ENCODE results near the gene ZBTB16. TPM values are rescaled to one million over a fixed set of nuclear protein-coding genes. Genes with fewer than 3 reads are reported as not detected.

The ZBTB16 gene
- polyA plus RNA-seq, 3 donors = 4.1 to 12.3 (median 8.3) TPM

DNA sequence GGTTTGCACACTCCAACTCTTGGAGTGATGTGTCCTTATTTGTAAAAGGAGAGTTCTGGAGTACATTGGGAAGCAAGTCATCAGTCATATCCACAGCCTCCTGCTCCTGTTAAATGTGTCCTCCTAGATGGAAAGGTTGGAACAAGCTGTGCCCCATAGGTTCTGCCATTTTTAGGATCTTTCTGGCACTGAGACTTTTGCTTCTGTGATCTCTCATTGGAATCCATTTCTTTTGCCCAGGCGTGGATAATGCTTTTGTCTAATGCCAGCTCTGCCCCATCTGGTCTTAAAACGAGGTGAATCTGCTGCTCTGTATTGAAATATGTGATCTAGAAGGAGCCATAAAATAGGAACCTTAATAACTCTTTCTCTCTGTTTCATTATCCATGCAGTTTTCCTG, 66.4 kb downstream of the ZBTB16 start:
- Mint-ChIP-seq H3K4me1 (peaks cover 41% of the 10 kb centered on the region), H3K9me3 (peaks cover 0 to 2% (median 0%) of the 10 kb centered on the region in 7 donors), H3K4me3 (no peak overlapping the region), H3K27me3 (ENCODE audit: low read depth in 3 of 3) (peaks cover 0 to 3% (median 0%) of the 10 kb centered on the region in 3 donors), H3K36me3 (peaks cover 9 to 20% of the 10 kb centered on the region in 2 donors), H3K27ac (no peak overlapping the region)
- no peak overlapping the region for H2AFZ ChIP-seq (ENCODE audit: insufficient read depth, low read depth, low read length, poor library complexity, severe bottlenecking)
- peaks cover 3% of the 10 kb centered on the region for H4K20me1 ChIP-seq (ENCODE audit: insufficient read depth, low read length)
- no peak overlapping the region for H3K4me3 ChIP-seq (replicated peaks in 1 of 3; ENCODE audit: low read depth in 2 of 3, low read length in 3 of 3)
- H3K27ac ChIP-seq (ENCODE audit: low read depth in 1 of 2, low read length in 2 of 2) = no peak overlapping the region
- H3K36me3 ChIP-seq (replicated peaks in 1 of 2; ENCODE audit: control insufficient read depth in 1 of 2, insufficient read depth in 2 of 2, low read length in 2 of 2) = no peaks in the 10 kb centered on the region
- H3K4me1 ChIP-seq (ENCODE audit: control insufficient read depth in 1 of 2, insufficient read depth in 2 of 2, low read length in 2 of 2) = peaks cover 11 to 15% of the 10 kb centered on the region in 2 donors
- H3K27me3 ChIP-seq (ENCODE audit: control insufficient read depth in 2 of 2, insufficient read depth in 2 of 2, low read length in 2 of 2) = no peaks in the 10 kb centered on the region
- intact Hi-C loops (cut with micrococcal nuclease) = loop anchor here in 1 of 2 donors (5.0 kb wide), 1 partner anchor 46 kb away; no protein-coding TSS in a partner anchor
- no peak overlapping the region for H3K9ac ChIP-seq (ENCODE audit: insufficient read depth, low read length, poor library complexity, severe bottlenecking)
- H3K9me3 ChIP-seq (replicated peaks in 1 of 2; ENCODE audit: control insufficient read depth in 1 of 2, insufficient read depth in 1 of 2, low read length in 2 of 2) = no peaks in the 10 kb centered on the region
- no peak overlapping the region for H3K4me2 ChIP-seq (replicated peaks; ENCODE audit: extremely low read depth, low read length, poor library complexity, severe bottlenecking)
- no CpG with 5 or more reads among the region's 2 CpGs for WGBS (ENCODE audit: insufficient coverage)
- DNase-seq = no peak
- no peaks in the 10 kb centered on the region for H3K79me2 ChIP-seq (ENCODE audit: insufficient read depth, low read length)
- no peak for TF ChIP-seq CTCF (IDR thresholded peaks at IDR 0.05)

- no peak overlapping the region for H3K27ac ChIP-seq (ENCODE audit: low read depth in 1 of 2, low read length in 2 of 2)
- Mint-ChIP-seq H3K4me3 (no peak overlapping the region), H3K27me3 (ENCODE audit: low read depth in 3 of 3) (peaks cover 0 to 3% (median 0%) of the 10 kb centered on the region in 3 donors), H3K4me1 (peaks cover 44% of the 10 kb centered on the region), H3K27ac (no peak overlapping the region), H3K36me3 (peaks cover 9 to 20% of the 10 kb centered on the region in 2 donors), H3K9me3 (peaks cover 0 to 2% (median 0%) of the 10 kb centered on the region in 7 donors)
- H3K4me3 ChIP-seq (replicated peaks in 1 of 3; ENCODE audit: low read depth in 2 of 3, low read length in 3 of 3) = no peak overlapping the region
- no peak for DNase-seq
- H3K36me3 ChIP-seq (replicated peaks in 1 of 2; ENCODE audit: control insufficient read depth in 1 of 2, insufficient read depth in 2 of 2, low read length in 2 of 2) = no peaks in the 10 kb centered on the region
- H3K4me2 ChIP-seq (replicated peaks; ENCODE audit: extremely low read depth, low read length, poor library complexity, severe bottlenecking) = no peak overlapping the region
- H4K20me1 ChIP-seq (ENCODE audit: insufficient read depth, low read length) = peaks cover 3% of the 10 kb centered on the region
- H3K4me1 ChIP-seq (ENCODE audit: control insufficient read depth in 1 of 2, insufficient read depth in 2 of 2, low read length in 2 of 2) = peaks cover 11 to 15% of the 10 kb centered on the region in 2 donors
- 100% methylated on average over 5 of the region's 5 CpGs for WGBS (ENCODE audit: insufficient coverage)
- no peak overlapping the region for H3K9ac ChIP-seq (ENCODE audit: insufficient read depth, low read length, poor library complexity, severe bottlenecking)
- no peaks in the 10 kb centered on the region for H3K9me3 ChIP-seq (replicated peaks in 1 of 2; ENCODE audit: control insufficient read depth in 1 of 2, insufficient read depth in 1 of 2, low read length in 2 of 2)
- intact Hi-C loops (cut with micrococcal nuclease) = loop anchor here in 1 of 2 donors (5.0 kb wide), 1 partner anchor 44 kb away; no protein-coding TSS in a partner anchor
- TF ChIP-seq CTCF (IDR thresholded peaks at IDR 0.05) = no peak
- no peak overlapping the region for H2AFZ ChIP-seq (ENCODE audit: insufficient read depth, low read depth, low read length, poor library complexity, severe bottlenecking)
- no peaks in the 10 kb centered on the region for H3K27me3 ChIP-seq (ENCODE audit: control insufficient read depth in 2 of 2, insufficient read depth in 2 of 2, low read length in 2 of 2)
- no peaks in the 10 kb centered on the region for H3K79me2 ChIP-seq (ENCODE audit: insufficient read depth, low read length)
Observed at GRCh38 chr11:114128399-114128798, 68.9 kb downstream of the ZBTB16 start.
